Measurements from ENCODE around the gene CCP110. TPM values are rescaled to one million over a fixed set of nuclear protein-coding genes. Genes with fewer than 3 reads are reported as not detected.

CCP110 gene
- total RNA-seq, result 10 to 100 TPM; 28.7 to 30.4 TPM

- peaks cover 26% of the 10 kb centered on the region for H3K4me1 Mint-ChIP-seq
- peak; percentile 95 for DNase-seq
- peak within 1 kb of the TSS; percentile 92 for H3K27ac Mint-ChIP-seq
- peaks cover 19% of the 10 kb centered on the region for H3K36me3 Mint-ChIP-seq
- H3K4me3 Mint-ChIP-seq, result peak within 1 kb of the TSS; percentile 98
- H3K9me3 Mint-ChIP-seq, result no peaks in the 10 kb centered on the region
- H3K27me3 Mint-ChIP-seq, result no peaks in the 10 kb centered on the region
Observed at GRCh38 chr16:19523559-19524355, at the start of gene CCP110. TSS of gene CCP110 (plus strand) at chr16:19523942. CDS start at chr16:19527882, 3,940 bp downstream.

- Mint-ChIP-seq H3K36me3 (no peaks in the 10 kb centered on the region), H3K27me3 (peaks cover 6% of the 10 kb centered on the region), H3K9me3 (no peaks in the 10 kb centered on the region), H3K27ac (no peak overlapping the region), H3K4me3 (no peak overlapping the region), H3K4me1 (no peaks in the 10 kb centered on the region)
- no peak for DNase-seq
Observed at GRCh38 chr16:19474617-19475016, 49.1 kb upstream of the CCP110 start.

GRCh38 chr16:19478505-19478904, 45.2 kb upstream of the CCP110 start:
- Mint-ChIP-seq H3K9me3 (no peaks in the 10 kb centered on the region), H3K27ac (no peak overlapping the region), H3K4me3 (no peak overlapping the region), H3K4me1 (no peaks in the 10 kb centered on the region), H3K36me3 (no peaks in the 10 kb centered on the region), H3K27me3 (peaks cover 7% of the 10 kb centered on the region)
- DNase-seq, result no peak

GRCh38 chr16:19479302-19479721, 44.4 kb upstream of the CCP110 start:
- H3K36me3 Mint-ChIP-seq, result no peaks in the 10 kb centered on the region

GRCh38 chr16:19481296-19481695, 42.4 kb upstream of the CCP110 start:
- Mint-ChIP-seq H3K36me3 (no peaks in the 10 kb centered on the region), H3K4me3 (no peak overlapping the region), H3K9me3 (no peaks in the 10 kb centered on the region), H3K27me3 (peaks cover 3% of the 10 kb centered on the region), H3K4me1 (no peaks in the 10 kb centered on the region), H3K27ac (no peak overlapping the region)
- no peak for DNase-seq

More at GRCh38 chr16:19479302-19479721, 44.4 kb upstream of the CCP110 start:
- no peak overlapping the region for H3K4me3 Mint-ChIP-seq
- no peaks in the 10 kb centered on the region for H3K9me3 Mint-ChIP-seq
- no peak for DNase-seq
- H3K4me1 Mint-ChIP-seq, result no peaks in the 10 kb centered on the region
- no peak overlapping the region for H3K27ac Mint-ChIP-seq
- peaks cover 7% of the 10 kb centered on the region for H3K27me3 Mint-ChIP-seq

GRCh38 chr16:19481769-19482168, 42.0 kb upstream of the CCP110 start:
- Mint-ChIP-seq H3K4me1 (no peaks in the 10 kb centered on the region), H3K4me3 (no peak overlapping the region), H3K36me3 (no peaks in the 10 kb centered on the region), H3K27me3 (peaks cover 3% of the 10 kb centered on the region), H3K9me3 (no peaks in the 10 kb centered on the region), H3K27ac (no peak overlapping the region)
- DNase-seq, result no peak

GRCh38 chr16:19482291-19482690, 41.5 kb upstream of the CCP110 start:
- no peak for DNase-seq
- no peaks in the 10 kb centered on the region for H3K36me3 Mint-ChIP-seq
- H3K9me3 Mint-ChIP-seq, result no peaks in the 10 kb centered on the region
- peaks cover 3% of the 10 kb centered on the region for H3K27me3 Mint-ChIP-seq
- H3K27ac Mint-ChIP-seq, result no peak overlapping the region
- H3K4me1 Mint-ChIP-seq, result no peaks in the 10 kb centered on the region
- H3K4me3 Mint-ChIP-seq, result no peak overlapping the region

- H3K27me3 Mint-ChIP-seq, result peaks cover 3% of the 10 kb centered on the region
- no peak overlapping the region for H3K4me3 Mint-ChIP-seq
- H3K9me3 Mint-ChIP-seq, result no peaks in the 10 kb centered on the region
- DNase-seq, result no peak
- no peaks in the 10 kb centered on the region for H3K4me1 Mint-ChIP-seq
- H3K27ac Mint-ChIP-seq, result no peak overlapping the region
- no peaks in the 10 kb centered on the region for H3K36me3 Mint-ChIP-seq
Observed at GRCh38 chr16:19484096-19484495, 39.6 kb upstream of the CCP110 start.

GRCh38 chr16:19485611-19486010, 38.1 kb upstream of the CCP110 start:
- Mint-ChIP-seq H3K4me3 (no peak overlapping the region), H3K9me3 (no peaks in the 10 kb centered on the region)

GRCh38 chr16:19486051-19486450, 37.7 kb upstream of the CCP110 start:
- Mint-ChIP-seq H3K4me3 (no peak overlapping the region), H3K36me3 (no peaks in the 10 kb centered on the region), H3K27me3 (no peaks in the 10 kb centered on the region), H3K9me3 (no peaks in the 10 kb centered on the region), H3K4me1 (no peaks in the 10 kb centered on the region), H3K27ac (no peak overlapping the region)
- no peak for DNase-seq

More at GRCh38 chr16:19485611-19486010, 38.1 kb upstream of the CCP110 start:
- no peaks in the 10 kb centered on the region for H3K4me1 Mint-ChIP-seq
- DNase-seq, result no peak
- H3K27me3 Mint-ChIP-seq, result no peaks in the 10 kb centered on the region
- H3K27ac Mint-ChIP-seq, result no peak overlapping the region
- no peaks in the 10 kb centered on the region for H3K36me3 Mint-ChIP-seq

- no peak overlapping the region for H3K4me3 Mint-ChIP-seq
- H3K27ac Mint-ChIP-seq, result no peak overlapping the region
- no peaks in the 10 kb centered on the region for H3K4me1 Mint-ChIP-seq
- DNase-seq, result no peak
- no peaks in the 10 kb centered on the region for H3K36me3 Mint-ChIP-seq
- H3K9me3 Mint-ChIP-seq, result no peaks in the 10 kb centered on the region
- no peaks in the 10 kb centered on the region for H3K27me3 Mint-ChIP-seq
Observed at GRCh38 chr16:19486750-19487325, 36.9 kb upstream of the CCP110 start.

GRCh38 chr16:19488213-19488640, 35.5 kb upstream of the CCP110 start:
- no peaks in the 10 kb centered on the region for H3K4me1 Mint-ChIP-seq
- DNase-seq, result no peak
- H3K4me3 Mint-ChIP-seq, result no peak overlapping the region
- no peaks in the 10 kb centered on the region for H3K36me3 Mint-ChIP-seq
- H3K27ac Mint-ChIP-seq, result no peak overlapping the region
- H3K27me3 Mint-ChIP-seq, result no peaks in the 10 kb centered on the region
- no peaks in the 10 kb centered on the region for H3K9me3 Mint-ChIP-seq

GRCh38 chr16:19490619-19491018, 33.1 kb upstream of the CCP110 start:
- DNase-seq, result no peak
- H3K9me3 Mint-ChIP-seq, result no peaks in the 10 kb centered on the region
- peaks cover 10% of the 10 kb centered on the region for H3K4me1 Mint-ChIP-seq
- H3K4me3 Mint-ChIP-seq, result no peak overlapping the region
- H3K36me3 Mint-ChIP-seq, result peaks cover 11% of the 10 kb centered on the region
- no peak overlapping the region for H3K27ac Mint-ChIP-seq
- H3K27me3 Mint-ChIP-seq, result no peaks in the 10 kb centered on the region

- peaks cover 10% of the 10 kb centered on the region for H3K4me1 Mint-ChIP-seq
- H3K27ac Mint-ChIP-seq, result no peak overlapping the region
- H3K4me3 Mint-ChIP-seq, result no peak overlapping the region
- peaks cover 17% of the 10 kb centered on the region for H3K36me3 Mint-ChIP-seq
- H3K27me3 Mint-ChIP-seq, result no peaks in the 10 kb centered on the region
- no peaks in the 10 kb centered on the region for H3K9me3 Mint-ChIP-seq
- no peak for DNase-seq
Observed at GRCh38 chr16:19497176-19497575, 26.6 kb upstream of the CCP110 start.

GRCh38 chr16:19499006-19499405, 24.7 kb upstream of the CCP110 start:
- Mint-ChIP-seq H3K27ac (no peak overlapping the region), H3K4me3 (no peak overlapping the region), H3K9me3 (no peaks in the 10 kb centered on the region)

GRCh38 chr16:19499481-19499880, 24.3 kb upstream of the CCP110 start:
- DNase-seq, result no peak
- Mint-ChIP-seq H3K27ac (no peak overlapping the region), H3K4me1 (no peaks in the 10 kb centered on the region), H3K27me3 (no peaks in the 10 kb centered on the region), H3K9me3 (no peaks in the 10 kb centered on the region), H3K4me3 (no peak overlapping the region), H3K36me3 (peaks cover 10% of the 10 kb centered on the region)

More at GRCh38 chr16:19499006-19499405, 24.7 kb upstream of the CCP110 start:
- H3K36me3 Mint-ChIP-seq, result peaks cover 14% of the 10 kb centered on the region
- DNase-seq, result no peak
- H3K4me1 Mint-ChIP-seq, result peaks cover 2% of the 10 kb centered on the region
- no peaks in the 10 kb centered on the region for H3K27me3 Mint-ChIP-seq
